ENCODE data around the gene ERGIC3. TPM values are rescaled to one million over a fixed set of nuclear protein-coding genes. Genes with fewer than 3 reads are reported as not detected.
A peak's percentile ranks its signal among the peaks of the same experiment; 100 is the strongest.
"Not testable (repeated sequence)": the region's sequence is repeated elsewhere in the genome, so short reads cannot be mapped to it uniquely, and the experiment has no call there.

The ERGIC3 gene
- polyA plus RNA-seq, 1 donor from 2014 or later: 119 TPM

DNA sequence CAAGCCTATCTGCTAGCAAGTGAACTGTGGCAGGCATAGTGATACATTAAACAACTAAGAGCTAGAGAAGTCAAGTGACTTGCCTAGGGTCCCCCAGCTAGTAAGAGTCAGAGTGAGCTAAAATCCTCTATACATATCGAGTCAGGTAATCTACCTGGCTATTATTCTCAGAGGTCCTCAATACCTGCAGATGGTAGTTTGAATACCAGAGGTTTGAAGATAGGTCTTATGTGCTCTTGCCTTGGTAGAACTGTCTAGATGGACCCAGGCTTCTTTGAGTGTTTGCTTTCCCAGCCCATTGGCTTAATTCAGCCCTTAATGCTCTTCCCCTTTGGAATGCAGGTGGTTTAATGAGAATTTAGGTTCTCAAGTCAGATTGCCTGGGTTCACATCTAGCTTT, 1.1 kb downstream of the ERGIC3 start:
- Mint-ChIP-seq H3K4me1 (peaks cover 6 to 11% (median 11%) of the 10 kb centered on the region in 3 donors), H3K36me3 (peaks cover 3% of the 10 kb centered on the region), H3K27ac (peak overlapping the region in 2 of 3 donors; percentile 95 to 96), H3K9me3 (no peaks in the 10 kb centered on the region), H3K27me3 (no peaks in the 10 kb centered on the region), H3K4me3 (peak overlapping the region; percentile 90 to 98 (median 98))

DNA sequence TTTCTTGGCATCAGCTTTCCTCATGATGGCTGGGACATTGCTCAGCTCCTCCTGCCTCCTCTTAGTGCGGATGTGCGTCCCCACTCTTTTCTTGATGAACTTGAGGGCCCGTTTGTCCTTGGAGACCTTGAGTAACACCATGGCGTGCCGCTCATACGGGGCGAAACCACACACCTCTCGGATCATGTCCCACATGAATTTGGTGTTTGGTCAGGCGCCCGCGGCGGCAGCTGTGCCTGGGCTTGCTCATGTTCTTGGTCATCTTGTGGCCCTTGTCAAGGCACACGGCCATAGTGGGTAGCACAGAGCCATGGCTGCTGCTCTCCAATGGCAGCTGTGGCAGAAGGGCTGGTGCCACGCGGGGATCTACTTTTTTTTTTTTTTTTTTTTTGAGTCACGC, 2.6 kb downstream of the ERGIC3 start:
- Mint-ChIP-seq H3K4me1 (peaks cover 6 to 11% (median 11%) of the 10 kb centered on the region in 3 donors), H3K27ac (no peak overlapping the region), H3K4me3 (no peak overlapping the region), H3K27me3 (no peaks in the 10 kb centered on the region), H3K36me3 (peaks cover 3% of the 10 kb centered on the region), H3K9me3 (no peaks in the 10 kb centered on the region)

DNA sequence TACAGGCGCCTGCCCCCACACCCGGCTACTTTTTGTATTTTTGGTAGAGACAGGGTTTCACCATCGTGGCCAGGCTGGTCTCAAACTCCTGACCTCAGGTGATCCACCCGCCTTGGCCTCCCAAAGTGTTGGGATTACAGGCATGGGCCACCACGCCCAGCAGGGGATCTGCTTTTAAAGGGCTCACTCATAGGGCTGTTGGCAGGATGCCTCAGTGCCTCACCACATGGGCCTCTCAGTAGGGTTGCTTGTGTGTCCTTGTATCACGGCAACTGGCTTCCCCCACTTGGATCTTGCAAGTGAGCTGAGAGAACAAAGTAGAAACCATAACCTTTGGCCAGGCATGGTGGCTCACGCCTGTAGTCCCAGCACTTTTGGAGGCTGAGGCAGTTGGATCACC, 3.1 kb downstream of the ERGIC3 start:
- H3K9me3 Mint-ChIP-seq, H3K27ac Mint-ChIP-seq, H3K4me3 Mint-ChIP-seq, H3K27me3 Mint-ChIP-seq, H3K36me3 Mint-ChIP-seq: not testable (repeated sequence)
- peaks cover 6 to 11% (median 9%) of the 10 kb centered on the region in 3 donors for H3K4me1 Mint-ChIP-seq

DNA sequence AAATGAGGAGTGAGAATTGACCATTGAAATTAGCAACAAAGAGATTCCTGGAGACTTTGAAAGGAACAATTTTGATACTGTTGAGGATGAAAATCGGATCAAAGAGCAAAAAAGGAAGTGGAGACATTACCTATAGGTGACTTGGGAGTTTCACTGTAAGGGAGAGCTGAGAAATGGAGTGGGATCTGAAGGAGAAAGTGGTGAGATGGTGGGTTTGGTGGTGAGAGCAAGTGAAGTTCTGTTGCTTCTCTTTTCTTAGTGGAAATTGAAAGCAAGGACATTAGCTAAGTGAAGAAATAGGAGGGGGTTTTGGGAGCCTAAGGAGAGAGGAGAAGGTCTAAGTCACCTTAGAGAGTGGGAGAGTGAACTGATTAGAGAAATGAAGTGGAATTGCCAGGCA, 4.2 kb downstream of the ERGIC3 start:
- H3K4me3 Mint-ChIP-seq: no peak overlapping the region
- H3K4me1 Mint-ChIP-seq: peaks cover 6 to 11% (median 8%) of the 10 kb centered on the region in 3 donors
- H3K9me3 Mint-ChIP-seq: no peaks in the 10 kb centered on the region
- H3K27me3 Mint-ChIP-seq: no peaks in the 10 kb centered on the region
- H3K27ac Mint-ChIP-seq: no peak overlapping the region
- H3K36me3 Mint-ChIP-seq: peaks cover 5% of the 10 kb centered on the region

DNA sequence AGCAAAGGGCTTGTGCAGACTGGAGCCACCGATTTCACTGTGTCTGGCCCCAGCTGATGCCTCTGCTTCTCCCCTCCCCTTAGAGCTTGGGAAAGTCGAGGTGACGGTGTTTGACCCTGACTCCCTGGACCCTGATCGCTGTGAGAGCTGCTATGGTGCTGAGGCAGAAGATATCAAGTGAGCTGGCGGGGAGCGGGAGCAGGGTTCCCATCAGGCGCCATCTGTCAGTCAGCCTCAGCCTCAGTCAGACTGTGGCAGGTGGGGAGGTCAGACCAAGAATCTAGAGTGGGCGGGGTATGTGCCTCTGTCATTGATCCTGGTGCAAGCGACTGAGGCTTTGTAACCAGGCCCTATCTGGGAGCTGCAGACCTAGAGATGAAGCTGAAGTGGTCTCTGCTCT, 5.5 kb downstream of the ERGIC3 start:
- peaks cover 0 to 6% (median 4%) of the 10 kb centered on the region in 3 donors for H3K4me1 Mint-ChIP-seq
- no peaks in the 10 kb centered on the region for H3K27me3 Mint-ChIP-seq
- H3K27ac Mint-ChIP-seq: no peak overlapping the region
- peak overlapping the region in 1 of 4 donors; percentile 14 for H3K4me3 Mint-ChIP-seq
- peaks cover 5% of the 10 kb centered on the region for H3K36me3 Mint-ChIP-seq
- H3K9me3 Mint-ChIP-seq: no peaks in the 10 kb centered on the region

DNA sequence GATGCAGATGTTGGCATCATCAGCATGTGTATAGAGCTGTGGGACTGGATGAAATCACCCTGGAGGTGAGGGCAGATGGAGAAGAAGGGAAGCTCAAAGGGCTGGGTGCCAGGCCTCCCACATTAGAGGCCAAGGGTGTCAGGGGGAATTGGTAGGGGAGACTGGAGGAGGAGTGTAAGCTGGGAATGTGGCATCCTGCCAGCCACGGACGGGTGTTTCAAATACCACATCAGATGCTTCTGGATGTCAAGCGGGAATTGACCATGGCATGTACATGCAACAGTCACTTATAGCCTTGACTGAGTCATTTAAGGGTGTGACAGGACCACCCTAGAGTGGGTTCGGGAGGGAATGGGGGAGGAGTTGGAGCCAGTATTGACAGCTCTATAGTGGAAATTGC, 9.6 kb downstream of the ERGIC3 start:
- no peaks in the 10 kb centered on the region for H3K27me3 Mint-ChIP-seq
- peaks cover 0 to 1% (median 0%) of the 10 kb centered on the region in 3 donors for H3K4me1 Mint-ChIP-seq
- H3K4me3 Mint-ChIP-seq: no peak overlapping the region
- H3K9me3 Mint-ChIP-seq: no peaks in the 10 kb centered on the region
- H3K36me3 Mint-ChIP-seq: peaks cover 2% of the 10 kb centered on the region
- no peak overlapping the region for H3K27ac Mint-ChIP-seq

DNA sequence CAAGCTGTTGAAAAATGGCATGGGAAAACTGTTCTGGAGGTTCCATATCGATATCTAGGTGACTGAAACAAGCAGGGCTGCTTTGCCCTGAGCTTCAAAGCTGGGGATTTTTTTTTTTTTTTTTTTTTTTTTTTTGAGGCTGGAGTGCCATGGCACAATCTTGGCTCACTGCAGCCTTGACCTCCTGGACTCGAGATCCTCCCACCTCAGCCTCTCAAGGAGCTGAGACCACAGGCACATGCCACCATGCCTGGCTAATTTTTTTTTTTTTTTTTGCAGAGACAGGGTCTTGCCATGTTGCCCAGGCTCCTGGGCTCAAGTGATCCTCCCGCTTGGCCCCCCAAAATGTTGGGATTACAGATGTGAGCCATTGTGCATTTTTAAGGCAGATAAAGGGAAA, 11.0 kb downstream of the ERGIC3 start:
- Mint-ChIP-seq H3K9me3 (no peaks in the 10 kb centered on the region), H3K4me3 (no peak overlapping the region), H3K4me1 (peaks cover 0 to 1% (median 0%) of the 10 kb centered on the region in 3 donors), H3K27ac (no peak overlapping the region), H3K27me3 (no peaks in the 10 kb centered on the region), H3K36me3 (peaks cover 2% of the 10 kb centered on the region)

DNA sequence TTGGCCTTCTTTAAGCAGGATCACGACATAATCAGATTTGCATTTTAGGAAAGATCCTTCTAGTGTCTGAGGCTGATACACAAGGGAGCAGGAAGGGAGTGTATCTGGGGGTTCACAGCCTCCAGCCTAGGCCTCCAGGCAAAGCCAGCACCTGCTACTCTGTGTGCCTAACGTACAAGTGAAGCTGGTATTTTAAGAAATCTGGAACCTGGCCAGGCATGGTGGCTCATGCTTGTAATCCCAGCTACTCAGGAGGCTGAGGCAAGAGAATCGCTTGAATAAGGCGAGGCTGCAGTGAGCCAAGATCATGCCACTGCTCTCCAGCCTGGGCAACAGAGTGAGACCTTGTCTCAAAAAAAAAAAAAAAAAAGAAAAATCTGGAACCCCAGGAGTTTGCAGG, 13.6 kb downstream of the ERGIC3 start:
- H3K4me1 Mint-ChIP-seq, H3K36me3 Mint-ChIP-seq, H3K4me3 Mint-ChIP-seq, H3K27ac Mint-ChIP-seq, H3K27me3 Mint-ChIP-seq, H3K9me3 Mint-ChIP-seq: not testable (repeated sequence)

DNA sequence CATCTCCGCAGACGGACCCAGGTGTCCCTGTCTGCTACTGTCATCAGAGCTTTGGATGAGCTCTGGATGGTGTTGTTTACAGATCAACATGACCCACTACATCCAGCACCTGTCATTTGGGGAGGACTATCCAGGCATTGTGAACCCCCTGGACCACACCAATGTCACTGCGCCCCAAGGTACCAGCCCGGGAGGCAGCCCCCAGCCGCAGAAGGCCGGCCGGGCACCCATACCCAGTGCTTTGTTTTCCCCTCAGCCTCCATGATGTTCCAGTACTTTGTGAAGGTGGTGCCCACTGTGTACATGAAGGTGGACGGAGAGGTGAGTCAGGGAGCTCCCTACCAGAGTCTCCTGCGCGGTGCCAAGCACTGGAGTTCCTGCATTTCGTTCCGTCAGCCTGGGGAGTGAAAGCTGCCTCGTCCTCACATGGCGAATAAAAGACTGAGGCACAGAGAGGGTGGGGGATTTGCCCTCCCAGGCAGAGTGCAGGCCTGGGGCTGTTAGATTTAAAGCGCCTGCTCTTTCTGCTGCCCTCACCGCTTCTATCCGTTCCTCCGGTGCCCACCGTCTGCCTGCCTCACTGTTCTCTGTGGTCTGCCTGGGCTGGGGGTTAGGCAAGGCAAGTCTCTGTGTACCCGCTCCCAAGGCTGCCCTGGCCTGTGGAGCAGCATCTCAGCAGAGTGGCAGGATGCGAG, 14.2 kb downstream of the ERGIC3 start:
- H3K27me3 Mint-ChIP-seq: no peaks in the 10 kb centered on the region
- peaks cover 2% of the 10 kb centered on the region for H3K36me3 Mint-ChIP-seq
- H3K4me3 Mint-ChIP-seq: no peak overlapping the region
- no peak overlapping the region for H3K27ac Mint-ChIP-seq
- peaks cover 0 to 1% (median 0%) of the 10 kb centered on the region in 3 donors for H3K4me1 Mint-ChIP-seq
- H3K9me3 Mint-ChIP-seq: no peaks in the 10 kb centered on the region

DNA sequence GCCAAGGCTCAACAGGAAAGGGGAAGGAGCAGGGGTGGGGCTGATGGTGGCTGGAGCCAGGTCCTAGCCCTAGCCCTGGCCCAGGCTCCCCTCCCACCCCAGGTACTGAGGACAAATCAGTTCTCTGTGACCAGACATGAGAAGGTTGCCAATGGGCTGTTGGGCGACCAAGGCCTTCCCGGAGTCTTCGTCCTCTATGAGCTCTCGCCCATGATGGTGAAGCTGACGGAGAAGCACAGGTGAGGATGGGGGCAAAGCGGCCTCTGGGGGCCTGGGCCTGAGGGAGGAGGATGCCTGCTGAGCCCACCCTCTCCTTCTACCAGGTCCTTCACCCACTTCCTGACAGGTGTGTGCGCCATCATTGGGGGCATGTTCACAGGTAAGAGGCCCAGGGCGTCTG, 15.0 kb downstream of the ERGIC3 start:
- Mint-ChIP-seq H3K27ac (no peak overlapping the region), H3K27me3 (no peaks in the 10 kb centered on the region)

DNA sequence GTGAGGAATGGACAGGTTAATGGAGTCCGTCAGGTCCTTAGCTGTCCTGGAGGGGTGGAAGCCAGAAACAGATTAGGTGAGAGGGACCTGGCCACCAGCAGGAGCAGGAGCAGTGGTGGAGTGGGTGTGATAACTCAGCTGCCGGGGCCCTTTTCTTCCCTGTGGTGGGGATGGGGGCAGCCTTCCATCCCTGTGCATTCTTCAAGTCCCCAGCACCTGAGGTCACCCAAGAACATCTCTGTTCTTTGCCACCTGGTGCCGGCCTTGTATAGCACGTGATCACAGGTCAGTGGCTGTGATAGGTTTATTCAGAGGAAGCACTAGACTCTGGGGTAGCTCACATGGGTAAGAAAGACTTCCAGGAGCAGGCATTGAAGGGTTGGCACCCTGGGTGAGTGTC, 16.6 kb downstream of the ERGIC3 start:
- Mint-ChIP-seq H3K27me3 (no peaks in the 10 kb centered on the region), H3K36me3 (peaks cover 2% of the 10 kb centered on the region), H3K4me1 (peaks cover 0 to 1% (median 0%) of the 10 kb centered on the region in 3 donors), H3K4me3 (no peak overlapping the region), H3K27ac (no peak overlapping the region), H3K9me3 (no peaks in the 10 kb centered on the region)

More for the DNA sequence above, 15.0 kb downstream of the ERGIC3 start:
- peaks cover 0 to 1% (median 0%) of the 10 kb centered on the region in 3 donors for H3K4me1 Mint-ChIP-seq
- peaks cover 2% of the 10 kb centered on the region for H3K36me3 Mint-ChIP-seq
- H3K9me3 Mint-ChIP-seq: no peaks in the 10 kb centered on the region
- no peak overlapping the region for H3K4me3 Mint-ChIP-seq

DNA sequence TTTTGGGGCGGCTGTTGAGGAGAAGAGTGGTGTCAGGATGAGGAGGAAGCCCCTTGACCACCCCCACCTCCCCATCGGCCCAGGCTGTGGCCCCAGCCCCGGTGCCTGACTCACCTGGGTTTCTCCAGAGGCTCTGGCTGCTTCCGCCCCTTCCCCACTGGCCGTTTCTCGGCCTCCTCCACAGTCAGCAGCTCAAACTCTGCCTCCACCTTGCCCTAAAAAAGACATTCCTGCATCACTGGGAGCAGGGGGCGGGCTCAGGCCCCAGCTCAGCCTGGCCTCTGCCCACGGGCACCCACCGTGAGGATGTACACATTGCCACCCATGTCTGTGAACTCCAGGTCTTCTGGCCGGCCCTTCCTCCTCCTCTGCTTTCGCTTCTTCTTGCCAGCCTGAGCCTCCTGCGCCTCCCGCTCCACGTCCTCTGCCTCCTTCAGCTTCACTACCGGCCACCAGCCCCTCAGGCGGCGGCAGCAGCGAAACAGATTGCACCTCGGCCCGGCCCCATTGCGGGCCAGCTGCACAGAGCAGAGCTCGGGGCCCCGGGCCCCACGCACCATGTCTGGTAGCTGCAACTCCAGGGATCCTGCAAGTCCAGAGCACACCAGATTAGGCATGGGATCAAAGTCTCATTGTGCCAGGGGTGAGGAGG, 17.3 kb downstream of the ERGIC3 start:
- Mint-ChIP-seq H3K4me3 (no peak overlapping the region), H3K27me3 (peaks cover 2% of the 10 kb centered on the region), H3K4me1 (peaks cover 0 to 1% (median 0%) of the 10 kb centered on the region in 3 donors), H3K27ac (no peak overlapping the region), H3K36me3 (peaks cover 2% of the 10 kb centered on the region), H3K9me3 (no peaks in the 10 kb centered on the region)

DNA sequence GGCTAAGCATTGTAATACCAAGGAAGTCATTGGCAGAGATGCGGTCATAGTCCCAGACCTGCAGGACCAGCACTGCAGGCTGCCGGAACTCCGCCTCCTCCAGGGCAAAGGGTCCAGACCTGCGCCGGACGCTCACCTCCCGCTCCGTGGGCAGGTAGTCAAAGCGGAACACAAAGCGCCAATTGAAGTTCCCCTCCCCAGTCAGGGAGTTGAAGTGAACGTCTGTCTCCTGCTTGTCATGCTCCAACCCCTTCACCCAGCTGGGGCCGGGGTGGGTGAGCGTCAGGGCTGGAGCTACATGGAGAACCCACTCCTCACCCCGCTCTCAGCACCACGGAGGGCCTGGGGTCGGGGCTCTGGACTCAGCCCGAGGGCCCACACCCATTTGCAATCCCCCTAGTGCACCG, 18.2 kb downstream of the ERGIC3 start:
- H3K4me3 Mint-ChIP-seq: no peak overlapping the region
- peaks cover 2% of the 10 kb centered on the region for H3K27me3 Mint-ChIP-seq
- peaks cover 2% of the 10 kb centered on the region for H3K36me3 Mint-ChIP-seq
- H3K4me1 Mint-ChIP-seq: no peaks in the 10 kb centered on the region
- H3K27ac Mint-ChIP-seq: no peak overlapping the region
- H3K9me3 Mint-ChIP-seq: no peaks in the 10 kb centered on the region

DNA sequence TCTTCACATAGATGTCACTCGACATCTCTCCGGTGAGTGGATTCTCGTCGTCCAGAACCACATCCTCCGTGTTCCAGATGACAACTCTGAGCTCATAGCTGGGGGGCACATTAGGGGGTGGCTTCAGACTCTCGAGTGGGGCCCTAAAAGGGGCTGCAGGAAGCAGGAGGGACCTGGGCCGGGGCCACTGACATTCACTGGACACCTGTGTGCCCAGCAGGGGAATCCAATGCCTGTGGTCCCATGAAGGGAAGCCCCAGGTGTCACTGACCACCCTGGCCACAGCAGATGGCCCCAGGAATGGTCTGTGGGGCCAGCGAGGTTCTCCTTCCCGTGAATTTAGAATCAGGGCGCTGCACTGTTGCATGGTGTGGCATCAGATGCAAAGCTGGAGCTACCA, 18.7 kb downstream of the ERGIC3 start:
- H3K27me3 Mint-ChIP-seq: peaks cover 2% of the 10 kb centered on the region
- no peak overlapping the region for H3K4me3 Mint-ChIP-seq
- H3K9me3 Mint-ChIP-seq: no peaks in the 10 kb centered on the region
- no peaks in the 10 kb centered on the region for H3K4me1 Mint-ChIP-seq
- peaks cover 2% of the 10 kb centered on the region for H3K36me3 Mint-ChIP-seq
- no peak overlapping the region for H3K27ac Mint-ChIP-seq

DNA sequence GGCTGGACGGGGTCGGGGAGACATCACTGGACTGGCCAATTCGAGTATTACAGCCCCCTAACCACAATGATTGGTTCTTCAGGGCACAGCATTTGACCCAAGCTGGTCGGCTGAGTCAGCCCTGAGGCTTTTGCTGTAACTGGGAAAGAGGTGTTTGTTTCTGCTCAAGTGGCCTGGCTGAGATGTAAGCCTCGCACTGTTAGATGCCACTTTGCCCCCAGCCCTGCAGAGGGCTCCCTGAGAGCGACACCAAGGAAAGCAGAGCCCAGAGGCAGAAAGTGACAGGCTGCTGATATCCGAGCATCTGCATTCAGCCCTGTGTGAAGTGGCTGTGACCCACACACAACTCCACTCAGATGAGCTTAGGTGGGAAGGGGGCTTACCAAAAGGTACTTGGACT, 19.4 kb downstream of the ERGIC3 start:
- Mint-ChIP-seq H3K4me1 (no peaks in the 10 kb centered on the region), H3K27me3 (peaks cover 4% of the 10 kb centered on the region), H3K9me3 (no peaks in the 10 kb centered on the region), H3K36me3 (peaks cover 2% of the 10 kb centered on the region), H3K27ac (peak overlapping the region in 1 of 3 donors; percentile 23), H3K4me3 (no peak overlapping the region)

DNA sequence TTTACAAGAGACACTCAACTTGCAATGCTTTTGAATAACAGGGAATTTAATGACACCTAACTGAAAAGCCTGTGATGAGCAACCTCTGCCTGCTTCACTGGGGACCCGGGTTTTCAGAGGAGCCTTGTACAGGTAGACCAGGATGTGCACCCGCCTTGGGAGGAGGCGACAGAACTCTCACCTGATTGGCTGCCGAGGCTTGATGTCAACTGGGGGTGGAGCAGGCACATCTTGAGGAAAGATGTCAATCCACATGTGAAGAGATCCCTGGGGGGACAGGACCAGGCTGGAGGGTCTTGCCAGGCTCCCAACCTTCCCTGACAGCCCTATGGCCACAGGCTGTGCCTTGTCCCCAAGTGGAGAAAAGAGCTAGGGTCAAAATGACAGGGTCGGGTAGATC, 19.8 kb downstream of the ERGIC3 start:
- Mint-ChIP-seq H3K4me3 (no peak overlapping the region), H3K36me3 (peaks cover 2% of the 10 kb centered on the region), H3K27ac (peak overlapping the region in 2 of 3 donors; percentile 47 to 81)

More for the DNA sequence above, 19.8 kb downstream of the ERGIC3 start:
- Mint-ChIP-seq H3K27me3 (peaks cover 4% of the 10 kb centered on the region), H3K4me1 (no peaks in the 10 kb centered on the region), H3K9me3 (no peaks in the 10 kb centered on the region)
